Upper lobe of right lung (tissue), 1 donor: ENCODE data around the gene AKAP17A. TPM values are rescaled to one million over a fixed set of nuclear protein-coding genes. Genes with fewer than 3 reads are reported as not detected.
"Not testable (repeated sequence)": the region's sequence is repeated elsewhere in the genome, so short reads cannot be mapped to it uniquely, and the experiment has no call there.

Experiments used
- ATAC-seq: fragments of 200-7000 bp; cut with Tn5 transposase; one replicate; pipeline ENCODE4 v1.9.1; 2020; ENCODE audit warnings: mild to moderate bottlenecking, moderate library complexity
- DNase-seq: peaks from one replicate; pipeline ENCODE4 v3.0.0-alpha.2; 2020
- H3K27ac ChIP-seq: fragments of 200-600 bp; one replicate; pipeline ENCODE4 v1.8.0; 2022
- H3K27me3 ChIP-seq: fragments of 200-600 bp; one replicate; pipeline ENCODE4 v1.8.0; 2022; ENCODE audit warnings: mild to moderate bottlenecking
- H3K36me3 ChIP-seq: fragments of 200-600 bp; one replicate; pipeline ENCODE4 v1.8.0; 2022
- H3K4me1 ChIP-seq: fragments of 200-600 bp; one replicate; pipeline ENCODE4 v1.8.0; 2022
- H3K4me3 ChIP-seq: fragments of 200-600 bp; one replicate; pipeline ENCODE4 v1.8.0; 2022; ENCODE audit warnings: mild to moderate bottlenecking
- H3K9me3 ChIP-seq: fragments of 200-600 bp; one replicate; pipeline ENCODE4 v1.8.0; 2022
- intact Hi-C: fragments of 100-400 bp; cut with DNase I; formaldehyde crosslinking; loops from one replicate; pipeline ENCODE4 v1.11.0; 2022
- total RNA-seq: library from RNA; stranded (reverse); fragmentation: NEBNext Ultra II Directional; extraction: Animal tissue kit (Norgen Biotek cat#: 25700); gene quantifications from one replicate; pipeline ENCODE4 v1.2.1, GENCODE V29; 2021
- TF ChIP-seq, protein P1 (sequence below): fragments of 200-600 bp; IDR thresholded peaks from one replicate; pipeline ENCODE4 v1.8.0; 2022; ENCODE audit warnings: antibody characterized with exemption
- donor health status: DM: no; HTN: yes; CAD: no; lungs with severe emphysema.

AKAP17A gene
- total RNA-seq, 1 donor from 2014 or later, result 46.3 TPM

DNA sequence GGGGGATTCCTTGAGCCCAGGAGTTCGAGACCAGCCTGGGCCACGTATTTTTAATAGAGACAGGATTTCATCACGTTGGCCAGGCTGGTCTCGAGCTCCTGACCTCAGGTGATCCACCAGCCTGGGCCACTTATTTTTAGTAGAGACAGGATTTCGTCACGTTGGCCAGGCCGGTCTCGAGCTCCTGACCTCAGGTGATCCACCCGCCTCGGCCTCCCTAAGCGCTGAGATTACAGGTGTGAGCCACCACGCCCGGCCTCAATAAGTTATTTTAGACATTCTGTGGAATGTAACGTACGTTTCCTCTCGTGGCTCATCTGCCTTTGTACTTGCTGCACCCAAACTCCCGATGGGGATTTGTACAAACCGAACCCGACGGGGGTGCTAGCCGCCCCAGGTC is 32.3 kb downstream of the AKAP17A start:
- no peaks in the 10 kb centered on the region for H3K9me3 ChIP-seq
- ATAC-seq (no peak), DNase-seq (no peak)
- H3K27ac ChIP-seq, result no peak overlapping the region
- H3K36me3 ChIP-seq, result no peaks in the 10 kb centered on the region
- intact Hi-C loops, result no loop called here
- no peaks in the 10 kb centered on the region for H3K27me3 ChIP-seq
- H3K4me3 ChIP-seq, result no peak overlapping the region
- H3K4me1 ChIP-seq, result no peaks in the 10 kb centered on the region
- TF ChIP-seq, protein P1, sequence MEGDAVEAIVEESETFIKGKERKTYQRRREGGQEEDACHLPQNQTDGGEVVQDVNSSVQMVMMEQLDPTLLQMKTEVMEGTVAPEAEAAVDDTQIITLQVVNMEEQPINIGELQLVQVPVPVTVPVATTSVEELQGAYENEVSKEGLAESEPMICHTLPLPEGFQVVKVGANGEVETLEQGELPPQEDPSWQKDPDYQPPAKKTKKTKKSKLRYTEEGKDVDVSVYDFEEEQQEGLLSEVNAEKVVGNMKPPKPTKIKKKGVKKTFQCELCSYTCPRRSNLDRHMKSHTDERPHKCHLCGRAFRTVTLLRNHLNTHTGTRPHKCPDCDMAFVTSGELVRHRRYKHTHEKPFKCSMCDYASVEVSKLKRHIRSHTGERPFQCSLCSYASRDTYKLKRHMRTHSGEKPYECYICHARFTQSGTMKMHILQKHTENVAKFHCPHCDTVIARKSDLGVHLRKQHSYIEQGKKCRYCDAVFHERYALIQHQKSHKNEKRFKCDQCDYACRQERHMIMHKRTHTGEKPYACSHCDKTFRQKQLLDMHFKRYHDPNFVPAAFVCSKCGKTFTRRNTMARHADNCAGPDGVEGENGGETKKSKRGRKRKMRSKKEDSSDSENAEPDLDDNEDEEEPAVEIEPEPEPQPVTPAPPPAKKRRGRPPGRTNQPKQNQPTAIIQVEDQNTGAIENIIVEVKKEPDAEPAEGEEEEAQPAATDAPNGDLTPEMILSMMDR, result no peak

DNA sequence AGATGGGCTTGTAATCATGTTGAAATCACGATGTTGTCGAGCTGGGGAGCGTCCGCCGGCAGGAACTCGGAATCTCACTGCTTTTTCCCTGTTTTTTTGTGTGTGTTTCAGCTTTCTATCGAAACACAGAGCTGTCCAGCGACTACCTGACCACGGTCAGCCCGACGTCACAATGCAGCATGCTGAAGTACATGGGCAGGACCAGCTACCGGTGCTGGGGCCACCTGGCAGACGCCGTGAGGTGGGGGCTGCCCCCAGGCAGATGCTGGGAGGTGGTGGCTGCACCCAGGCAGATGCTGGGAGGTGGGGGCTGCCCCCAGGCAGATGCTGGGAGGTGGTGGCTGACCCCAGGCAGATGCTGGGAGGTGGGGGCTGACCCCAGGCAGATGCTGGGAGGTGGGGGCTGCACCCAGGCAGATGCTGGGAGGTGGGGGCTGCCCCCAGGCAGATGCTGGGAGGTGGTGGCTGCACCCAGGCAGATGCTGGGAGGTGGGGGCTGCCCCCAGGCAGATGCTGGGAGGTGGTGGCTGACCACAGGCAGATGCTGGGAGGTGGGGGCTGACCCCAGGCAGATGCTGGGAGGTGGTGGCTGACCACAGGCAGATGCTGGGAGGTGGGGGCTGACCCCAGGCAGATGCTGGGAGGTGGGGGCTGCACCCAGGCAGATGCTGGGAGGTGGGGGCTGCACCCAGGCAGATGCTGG is 32.9 kb downstream of the AKAP17A start:
- H3K4me1 ChIP-seq, ATAC-seq, H3K27ac ChIP-seq, H3K27me3 ChIP-seq, H3K9me3 ChIP-seq, H3K36me3 ChIP-seq, intact Hi-C loops, H3K4me3 ChIP-seq, DNase-seq: not testable (repeated sequence)

DNA sequence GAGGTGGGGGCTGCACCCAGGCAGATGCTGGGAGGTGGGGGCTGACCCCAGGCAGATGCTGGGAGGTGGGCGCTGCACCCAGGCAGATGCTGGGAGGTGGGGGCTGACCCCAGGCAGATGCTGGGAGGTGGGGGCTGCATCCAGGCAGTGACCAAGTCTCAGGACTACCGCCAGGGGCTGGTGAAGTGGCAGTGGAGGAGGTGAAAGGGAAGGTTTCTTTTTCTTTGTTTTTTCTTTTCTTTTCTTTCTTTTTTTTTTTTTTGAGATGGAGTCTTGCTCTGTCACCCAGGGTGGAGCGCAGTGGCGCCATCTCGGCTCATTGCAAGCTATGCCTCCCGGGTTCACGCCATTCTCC is 33.4 kb downstream of the AKAP17A start:
- H3K27ac ChIP-seq, H3K27me3 ChIP-seq, ATAC-seq, intact Hi-C loops, H3K9me3 ChIP-seq, H3K4me1 ChIP-seq, H3K4me3 ChIP-seq, H3K36me3 ChIP-seq, DNase-seq: not testable (repeated sequence)

DNA sequence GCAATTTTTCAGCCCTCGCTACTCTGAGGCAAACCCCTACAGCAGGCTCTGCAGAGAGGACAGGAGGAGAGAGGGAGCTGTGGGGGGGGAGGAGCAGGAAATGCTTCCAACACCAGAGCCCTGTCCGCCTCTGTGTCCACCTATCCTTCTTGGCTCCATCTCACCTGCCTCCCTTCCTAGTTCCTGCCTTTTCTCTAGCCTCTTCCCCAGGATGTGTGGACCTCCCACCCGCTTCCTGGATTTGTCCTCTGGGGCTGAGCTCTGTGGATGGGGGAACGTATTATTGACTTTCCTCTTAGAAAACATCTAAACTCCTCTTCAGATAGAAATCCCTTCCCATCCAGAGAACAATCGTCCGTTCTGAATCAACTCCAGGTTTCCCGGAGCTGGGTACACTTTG is 37.8 kb downstream of the AKAP17A start:
- Histone ChIP-seq H3K9me3 (no peaks in the 10 kb centered on the region), H3K36me3 (no peaks in the 10 kb centered on the region), H3K4me1 (no peaks in the 10 kb centered on the region), H3K27me3 (no peaks in the 10 kb centered on the region), H3K27ac (no peak overlapping the region), H3K4me3 (no peak overlapping the region)
- no peak for DNase-seq
- intact Hi-C loops, result no loop called here
- no peak for ATAC-seq
- TF ChIP-seq, protein P1, result no peak

DNA sequence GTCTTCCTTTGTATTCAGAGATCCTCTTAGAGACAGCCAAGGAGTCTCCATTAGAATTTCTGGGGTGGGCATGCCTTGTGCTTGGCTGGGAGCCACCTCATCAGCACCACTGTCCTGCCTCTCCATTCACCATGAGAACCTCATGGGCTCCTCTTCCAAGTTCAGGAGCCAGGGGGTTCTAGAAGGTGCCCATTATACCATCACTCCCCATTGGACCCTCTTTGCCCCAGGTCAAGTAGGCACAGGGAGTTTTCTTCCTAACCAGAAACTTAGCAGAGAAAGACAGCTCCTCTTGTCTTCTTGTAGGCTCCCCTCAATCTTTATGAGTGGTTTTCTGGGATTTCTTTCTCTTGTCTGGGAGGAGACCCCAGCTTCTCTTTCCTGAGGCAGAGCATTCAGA is 54.6 kb downstream of the AKAP17A start:
- H3K36me3 ChIP-seq, result no peaks in the 10 kb centered on the region
- H3K9me3 ChIP-seq, result no peaks in the 10 kb centered on the region
- H3K27me3 ChIP-seq, result no peaks in the 10 kb centered on the region
- intact Hi-C loops, result no loop called here
- H3K4me1 ChIP-seq, result no peaks in the 10 kb centered on the region
- no peak overlapping the region for H3K4me3 ChIP-seq
- no peak overlapping the region for H3K27ac ChIP-seq
- TF ChIP-seq, protein P1, result no peak
- DNase-seq (no peak), ATAC-seq (no peak)

DNA sequence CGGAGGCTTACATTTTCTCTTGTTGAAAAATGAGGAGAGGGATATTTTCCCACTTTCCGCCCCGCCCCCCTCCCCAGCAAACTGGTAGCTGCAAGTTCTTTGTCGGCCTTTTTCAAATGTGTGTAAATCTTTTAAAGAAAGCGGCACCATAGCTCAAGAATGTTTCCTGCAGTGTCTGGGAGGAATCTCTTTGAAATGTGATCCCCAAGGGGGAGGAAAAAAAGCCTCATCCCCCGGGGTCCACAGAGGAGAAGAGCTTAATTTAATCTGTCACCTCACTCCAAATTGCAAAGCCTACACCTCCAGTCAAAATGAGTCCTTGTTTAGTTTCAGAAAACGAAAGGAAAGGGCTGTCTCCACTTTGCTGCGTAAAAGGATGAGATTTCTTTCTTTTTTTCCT is 58.2 kb downstream of the AKAP17A start:
- Histone ChIP-seq H3K36me3 (no peaks in the 10 kb centered on the region), H3K9me3 (no peaks in the 10 kb centered on the region), H3K27me3 (no peaks in the 10 kb centered on the region), H3K4me1 (no peaks in the 10 kb centered on the region), H3K27ac (no peak overlapping the region), H3K4me3 (no peak overlapping the region)
- no peak for ATAC-seq
- TF ChIP-seq, protein P1, result no peak
- intact Hi-C loops, result no loop called here
- no peak for DNase-seq

Other genes with a start within 250 kb of the AKAP17A start
- 337 TPM for gene SLC25A6, start 199.5 kb upstream of the AKAP17A start, total RNA-seq
- 23.8 TPM for gene ASMTL, start 138.7 kb upstream of the AKAP17A start, total RNA-seq
- 3.1 TPM for gene P2RY8, start 54.4 kb upstream of the AKAP17A start, total RNA-seq
- gene ASMT, start 23.5 kb downstream of the AKAP17A start, total RNA-seq, result not detected